Gastrocnemius medialis (tissue), 4 donors: Measurements from ENCODE around the gene NGDN. TPM values are rescaled to one million over a fixed set of nuclear protein-coding genes. Genes with fewer than 3 reads are reported as not detected.

Source experiments
- ATAC-seq, 2 donors: fragments of 150-250 bp; one replicate each; pipeline ENCODE4 v1.9.1; 2016
- DNase-seq, 2 donors: peaks; one replicate each; pipeline ENCODE4 v3.0.0-alpha.2; 2019
- H3K27ac ChIP-seq, 4 donors: fragments of 200-600 bp; sonication (generic); 1 replicate in 1 of 4; 2 replicates in 3 of 4; pipeline ENCODE4 v1.5.1; 2016 to 2018; ENCODE audit warnings: mild to moderate bottlenecking in 2 of 4, moderate library complexity in 1 of 4
- H3K27me3 ChIP-seq, 3 donors: fragments of 200-600 bp; sonication (generic) in 2 of 3; 1 replicate in 1 of 3; 2 replicates in 2 of 3; pipeline versions ENCODE4 v1.5.1 to v1.6.0; 2016 to 2019; ENCODE audit warnings: mild to moderate bottlenecking in 1 of 3, moderate library complexity in 1 of 3
- H3K36me3 ChIP-seq, 2 donors: fragments of 200-600 bp; sonication (generic) in 1 of 2; one replicate each; pipeline ENCODE4 v1.5.1; 2017 to 2018
- H3K4me1 ChIP-seq, 2 donors: fragments of 200-600 bp; sonication (generic) in 1 of 2; one replicate each; pipeline ENCODE4 v1.5.1; 2016 to 2017; ENCODE audit warnings: mild to moderate bottlenecking in 2 of 2
- H3K4me3 ChIP-seq, 4 donors: fragments of 200-600 bp; sonication (generic) in 3 of 4; 1 replicate in 1 of 4; 2 replicates in 3 of 4; pipeline ENCODE4 v1.5.1; 2016 to 2019; ENCODE audit warnings: mild to moderate bottlenecking in 2 of 4
- H3K9me3 ChIP-seq, 3 donors: fragments of 200-600 bp; sonication (generic) in 2 of 3; 1 replicate in 1 of 3; 2 replicates in 2 of 3; pipeline ENCODE4 v1.5.1; 2016 to 2019
- POLR2A ChIP-seq, 2 donors: fragments of 450-650 bp; IDR thresholded peaks; one replicate each; pipeline ENCODE4 v1.6.1; 2017; ENCODE audit warnings: antibody characterized with exemption in 2 of 2, mild to moderate bottlenecking in 2 of 2, moderate library complexity in 2 of 2
- in situ Hi-C, 4 donors: fragments of 200-750 bp; cut with MboI; loops; one replicate each; pipeline versions ENCODE4 v1.15.0 to v1.8.0; 2017; ENCODE audit warnings: low sequenced_read_pairs in 4 of 4
- intact Hi-C: fragments of 100-400 bp; cut with DNase I; formaldehyde crosslinking; loops from one replicate; pipeline ENCODE4 v1.15.1; 2023; ENCODE audit warnings: low total_unique reads
- total RNA-seq, 4 donors: library from RNA; depleted of rRNA; stranded (reverse); fragments of >200 nt; gene quantifications; one replicate each; pipeline versions ENCODE4 v1.1.0 to v1.2.3, GENCODE V29; 2016
- TF ChIP-seq, protein P1 (sequence below), 5 experiments: fragments of 450-650 bp in 3 of 5; fragments of 200-600 bp in 2 of 5; sonication (generic) in 2 of 5; IDR thresholded peaks in 4 of 5; conservative IDR thresholded peaks in 1 of 5; 1 replicate in 4 of 5; 2 replicates in 1 of 5; pipeline ENCODE4 v1.5.1; 2016 to 2019; ENCODE audit warnings: antibody characterized with exemption in 5 of 5, mild to moderate bottlenecking in 3 of 5, moderate library complexity in 3 of 5

Gene NGDN
- total RNA-seq, 4 donors from 2014 or later = 27.9 to 41.9 (median 36.1) TPM

DNA sequence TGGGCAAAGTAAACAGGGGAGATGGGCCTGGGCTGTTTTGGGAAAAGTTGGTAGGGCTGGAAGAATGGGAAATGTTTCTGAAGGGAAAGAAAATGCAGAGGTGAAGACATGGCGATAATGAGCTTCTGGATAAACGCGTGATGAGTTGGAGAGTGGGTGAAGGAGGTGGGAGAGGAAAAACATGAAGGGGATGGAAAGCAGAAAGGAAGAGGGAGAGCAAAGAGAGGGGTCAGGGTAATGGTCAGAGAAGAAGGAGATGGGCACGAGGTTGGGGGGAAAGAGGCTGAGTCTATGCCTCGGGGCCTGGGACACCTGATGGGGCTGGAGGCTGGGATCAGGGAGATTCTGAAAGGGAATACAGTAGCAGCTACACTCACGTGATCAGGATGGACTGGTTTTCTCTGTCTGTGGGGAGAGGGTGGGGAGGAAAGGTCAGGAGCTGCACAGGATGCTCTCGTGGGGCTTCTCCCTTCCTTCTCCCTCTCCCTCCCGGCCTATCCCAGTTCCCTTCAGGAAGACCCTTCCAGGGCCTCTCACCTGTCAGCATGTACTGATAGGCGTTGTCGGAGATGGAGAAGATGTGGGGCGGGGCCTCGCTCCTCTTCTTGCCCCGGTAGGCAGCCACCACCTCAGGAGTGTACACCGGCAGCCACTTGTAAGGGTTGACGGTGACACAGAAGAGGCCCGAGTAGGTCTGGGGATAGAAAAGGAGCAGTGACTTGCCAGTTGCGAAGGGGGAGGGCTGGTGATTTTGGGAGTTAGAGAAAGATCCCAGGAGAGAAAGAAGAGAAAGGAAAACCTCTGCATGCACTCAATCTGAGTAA is 37.2 kb upstream of the NGDN start:
- peak in 1 of 2 donors; percentile 13 for DNase-seq
- no peak for ATAC-seq
- no peaks in the 10 kb centered on the region for H3K9me3 ChIP-seq
- no peaks in the 10 kb centered on the region for H3K36me3 ChIP-seq
- intact Hi-C loops = no loop called here
- no peaks in the 10 kb centered on the region for H3K27me3 ChIP-seq
- no peak overlapping the region for H3K4me3 ChIP-seq
- peaks cover 28 to 48% of the 10 kb centered on the region in 2 donors for H3K4me1 ChIP-seq
- no peak for TF ChIP-seq POLR2A (IDR thresholded peaks at IDR 0.05)
- TF ChIP-seq, protein P1, sequence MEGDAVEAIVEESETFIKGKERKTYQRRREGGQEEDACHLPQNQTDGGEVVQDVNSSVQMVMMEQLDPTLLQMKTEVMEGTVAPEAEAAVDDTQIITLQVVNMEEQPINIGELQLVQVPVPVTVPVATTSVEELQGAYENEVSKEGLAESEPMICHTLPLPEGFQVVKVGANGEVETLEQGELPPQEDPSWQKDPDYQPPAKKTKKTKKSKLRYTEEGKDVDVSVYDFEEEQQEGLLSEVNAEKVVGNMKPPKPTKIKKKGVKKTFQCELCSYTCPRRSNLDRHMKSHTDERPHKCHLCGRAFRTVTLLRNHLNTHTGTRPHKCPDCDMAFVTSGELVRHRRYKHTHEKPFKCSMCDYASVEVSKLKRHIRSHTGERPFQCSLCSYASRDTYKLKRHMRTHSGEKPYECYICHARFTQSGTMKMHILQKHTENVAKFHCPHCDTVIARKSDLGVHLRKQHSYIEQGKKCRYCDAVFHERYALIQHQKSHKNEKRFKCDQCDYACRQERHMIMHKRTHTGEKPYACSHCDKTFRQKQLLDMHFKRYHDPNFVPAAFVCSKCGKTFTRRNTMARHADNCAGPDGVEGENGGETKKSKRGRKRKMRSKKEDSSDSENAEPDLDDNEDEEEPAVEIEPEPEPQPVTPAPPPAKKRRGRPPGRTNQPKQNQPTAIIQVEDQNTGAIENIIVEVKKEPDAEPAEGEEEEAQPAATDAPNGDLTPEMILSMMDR (IDR thresholded peaks at IDR 0.05 in 4 of 5, conservative IDR thresholded peaks at IDR 0.05 in 1 of 5) = no peak
- peak overlapping the region; percentile 83 to 89 (median 86) for H3K27ac ChIP-seq
- in situ Hi-C loops = no loop called here

DNA sequence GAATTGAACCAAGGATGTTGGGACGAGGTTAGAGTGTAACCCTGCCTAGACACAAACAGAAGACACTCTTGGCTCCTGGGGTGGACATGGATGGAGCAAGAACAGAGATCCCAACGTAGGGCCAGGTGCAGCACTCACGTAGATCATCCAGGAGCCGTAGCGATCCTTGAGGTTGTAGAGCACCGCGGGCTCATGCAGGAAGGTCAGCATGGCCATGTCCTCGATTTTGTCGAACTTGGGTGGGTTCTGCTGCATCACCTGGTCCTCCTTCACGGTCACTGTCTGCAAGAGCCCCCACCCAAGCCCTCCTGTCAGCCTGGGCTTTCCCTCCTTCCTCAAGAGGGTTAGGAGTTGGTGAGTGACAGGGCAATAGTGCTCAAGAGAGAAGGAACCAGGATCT is 36.6 kb upstream of the NGDN start:
- intact Hi-C loops = no loop called here
- TF ChIP-seq POLR2A (IDR thresholded peaks at IDR 0.05) = no peak
- TF ChIP-seq, protein P1 (IDR thresholded peaks at IDR 0.05 in 4 of 5, conservative IDR thresholded peaks at IDR 0.05 in 1 of 5) = no peak
- peaks cover 34 to 53% of the 10 kb centered on the region in 2 donors for H3K4me1 ChIP-seq
- no peaks in the 10 kb centered on the region for H3K36me3 ChIP-seq
- H3K27ac ChIP-seq = peak overlapping the region; percentile 83 to 89 (median 86)
- no peaks in the 10 kb centered on the region for H3K9me3 ChIP-seq
- DNase-seq (peak in 1 of 2 donors; percentile 40), ATAC-seq (no peak)
- no peak overlapping the region for H3K4me3 ChIP-seq
- H3K27me3 ChIP-seq = no peaks in the 10 kb centered on the region
- in situ Hi-C loops = no loop called here

DNA sequence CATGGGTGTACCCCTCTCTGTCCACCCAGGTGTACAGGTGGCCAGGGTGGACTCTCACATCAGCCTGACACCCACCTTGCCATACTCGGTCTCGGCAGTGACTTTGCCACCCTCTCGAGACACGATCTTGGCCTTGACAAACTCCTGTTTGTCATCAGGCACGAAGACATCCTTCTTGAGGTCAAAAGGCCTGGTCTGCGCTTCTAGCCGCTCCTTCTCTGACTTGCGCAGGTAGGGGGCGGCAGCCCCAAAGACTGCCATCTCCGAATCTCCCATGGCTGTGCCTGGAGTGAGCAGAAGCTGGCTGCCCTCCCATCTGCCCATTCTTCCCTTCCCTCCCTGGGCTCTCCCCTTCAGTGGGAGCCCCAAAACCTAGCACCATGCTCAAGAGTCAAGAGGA is 36.0 kb upstream of the NGDN start:
- Histone ChIP-seq H3K27ac (peak overlapping the region; percentile 83 to 89 (median 86)), H3K36me3 (no peaks in the 10 kb centered on the region), H3K4me3 (peak overlapping the region in 1 of 4 donors; percentile 4), H3K27me3 (no peaks in the 10 kb centered on the region), H3K9me3 (no peaks in the 10 kb centered on the region), H3K4me1 (peaks cover 39 to 58% of the 10 kb centered on the region in 2 donors)
- DNase-seq = peak in 1 of 2 donors; percentile 12
- no peak for TF ChIP-seq POLR2A (IDR thresholded peaks at IDR 0.05)
- TF ChIP-seq, protein P1 (IDR thresholded peaks at IDR 0.05 in 4 of 5, conservative IDR thresholded peaks at IDR 0.05 in 1 of 5) = no peak
- intact Hi-C loops = no loop called here
- in situ Hi-C loops = no loop called here
- no peak for ATAC-seq

DNA sequence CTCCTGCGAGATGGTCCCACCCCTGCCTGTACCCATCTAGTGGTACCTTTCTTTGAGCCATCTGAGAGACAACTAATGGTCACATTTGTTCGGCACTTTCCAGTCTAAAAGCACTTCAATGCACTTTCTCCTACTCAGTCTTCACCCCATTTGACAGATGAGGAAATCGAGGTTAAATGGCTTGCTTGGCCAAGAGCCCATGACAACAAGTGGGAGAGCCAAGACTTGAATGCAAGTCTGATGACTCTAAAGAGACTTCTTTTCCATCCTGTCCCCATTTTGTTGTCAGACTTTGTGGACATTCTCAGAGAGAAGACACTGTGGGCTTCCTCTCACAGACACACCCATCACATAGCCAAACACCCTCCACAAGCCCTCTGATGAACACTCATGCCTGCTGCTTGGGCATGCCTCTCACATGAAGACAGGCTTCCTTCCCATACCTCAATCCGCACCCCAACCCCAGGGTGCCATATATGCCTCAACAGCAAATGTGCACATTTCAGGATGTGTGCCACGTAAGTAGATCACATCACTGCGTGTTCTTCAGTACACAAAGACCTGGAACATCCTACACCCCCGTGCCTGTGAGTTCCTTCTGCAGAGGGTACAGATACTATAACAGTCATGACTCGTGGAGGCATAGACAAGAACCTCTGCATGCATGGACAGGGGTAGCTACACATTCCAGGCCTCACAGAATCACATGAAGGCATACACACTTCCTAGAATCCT is 34.8 kb upstream of the NGDN start:
- intact Hi-C loops (loop anchor here (2.0 kb wide), 1 partner anchor 24 kb away; no protein-coding TSS in a partner anchor), in situ Hi-C loops (no loop called here)
- DNase-seq (peak; percentile 44 to 53), ATAC-seq (peak; percentile 12 to 51)
- no peaks in the 10 kb centered on the region for H3K27me3 ChIP-seq
- peaks cover 50 to 68% of the 10 kb centered on the region in 2 donors for H3K4me1 ChIP-seq
- TF ChIP-seq, protein P1 (IDR thresholded peaks at IDR 0.05 in 4 of 5, conservative IDR thresholded peaks at IDR 0.05 in 1 of 5) = no peak
- TF ChIP-seq POLR2A (IDR thresholded peaks at IDR 0.05) = no peak
- no peaks in the 10 kb centered on the region for H3K36me3 ChIP-seq
- peak overlapping the region in 1 of 4 donors; percentile 17 for H3K4me3 ChIP-seq
- H3K27ac ChIP-seq = peak overlapping the region; percentile 83 to 89 (median 86)
- H3K9me3 ChIP-seq = no peaks in the 10 kb centered on the region
